ENCODE results near the gene AHNAK. TPM values are rescaled to one million over a fixed set of nuclear protein-coding genes. Genes with fewer than 3 reads are reported as not detected.
A peak's percentile ranks its signal among the peaks of the same experiment; 100 is the strongest.

AHNAK gene
- total RNA-seq, 1 experiment from 2014 or later = 73.0 TPM

- H3K27ac ChIP-seq (ENCODE audit: low read depth, low read length, poor library complexity, severe bottlenecking) = peak overlapping the region; percentile 79
- POLR2A ChIA-PET (ENCODE audit: low non-redundant PET) = no interaction called here
- intact Hi-C loops (cut with micrococcal nuclease; ENCODE audit: unreplicated experiment) = loop anchor here (5.0 to 10.0 kb wide), 2 partner anchors 114 to 262 kb away; partner anchors contain the start of genes BSCL2 and GNG3
These were observed 46.4 kb upstream of the AHNAK start for GRCh38 chr11:62592989-62593421.

DNA sequence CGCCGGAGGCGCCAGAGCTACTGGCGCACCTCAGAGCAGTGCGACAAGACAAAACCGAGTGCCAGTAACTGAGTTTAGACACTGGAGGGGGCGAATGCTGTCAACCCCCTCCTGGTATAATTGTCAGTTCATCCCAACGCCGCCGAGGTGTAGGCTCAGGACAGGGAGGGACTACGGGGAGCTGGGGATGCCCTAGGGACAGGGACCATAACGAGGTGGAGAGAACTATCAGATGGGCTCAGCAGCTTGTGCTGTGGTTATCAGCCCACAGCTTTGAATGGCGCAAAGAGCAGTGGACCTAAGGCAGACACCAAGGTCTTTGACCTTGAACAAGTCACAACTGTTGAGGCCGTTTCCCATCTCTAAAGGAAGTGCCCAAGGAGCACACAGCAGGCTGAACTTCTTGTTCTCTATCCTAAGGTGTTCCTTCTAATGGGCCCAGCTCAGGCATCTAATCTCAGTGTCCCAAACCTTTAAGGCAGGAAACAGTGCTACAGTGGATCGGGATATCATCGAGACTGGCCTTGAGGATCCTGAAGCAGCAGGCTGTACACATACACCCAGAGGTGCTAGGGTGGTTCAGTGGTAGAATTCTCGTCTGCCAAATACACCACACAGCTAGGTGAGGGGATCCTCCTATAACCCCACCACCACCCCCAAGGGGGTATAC is 45.7 kb upstream of the AHNAK start:
- peaks cover 17% of the 10 kb centered on the region for H3K4me1 ChIP-seq (ENCODE audit: insufficient read depth, low read length, poor library complexity, severe bottlenecking)
- peak overlapping the region; percentile 79 for H3K27ac ChIP-seq (ENCODE audit: low read depth, low read length, poor library complexity, severe bottlenecking)
- peaks cover 62% of the 10 kb centered on the region for H3K36me3 ChIP-seq (ENCODE audit: insufficient read depth, low read length, poor library complexity, severe bottlenecking)
- TF ChIP-seq CTCF (conservative IDR thresholded peaks at IDR 0.05; ENCODE audit: low read depth, low read length) (0 out of 2 replicates have a peak, but pooled peaks have one; percentile 20), EZH2 (IDR thresholded peaks at IDR 0.05; ENCODE audit: borderline replicate concordance, low read depth, low read length, poor library complexity, severe bottlenecking) (no peak)
- POLR2A ChIA-PET (ENCODE audit: low non-redundant PET) = interaction anchor here (0.5 to 2.0 kb wide), 7 partner anchors 9 to 289 kb away, joined by 3 to 14 read pairs (median 7); partner anchors contain the start of genes EEF1G, HNRNPUL2, INTS5 and MTA2
- no peak for DNase-seq (ENCODE audit: low spot score)
- intact Hi-C loops (cut with micrococcal nuclease; ENCODE audit: unreplicated experiment) = loop anchor here (5.0 to 10.0 kb wide), 2 partner anchors 115 to 263 kb away; partner anchors contain the start of genes BSCL2 and GNG3
- H3K4me3 ChIP-seq (ENCODE audit: low read depth, low read length, poor library complexity, severe bottlenecking) = peak overlapping the region; percentile 67
- BruUV-seq (replicated peaks) = TSS peak; percentile 99
- CTCF ChIA-PET = interaction anchor here (1.0 to 1.8 kb wide), 6 partner anchors 9 to 197 kb away, joined by 4 to 13 read pairs (median 6); partner anchors contain the start of genes B3GAT3, EEF1G and MTA2
- no peaks in the 10 kb centered on the region for H3K27me3 ChIP-seq (replicated peaks; ENCODE audit: insufficient read depth, low read depth, low read length, poor library complexity)
- no peaks in the 10 kb centered on the region for H3K9me3 ChIP-seq (ENCODE audit: low read depth, low read length, poor library complexity, severe bottlenecking)

More at GRCh38 chr11:62592989-62593421, 46.4 kb upstream of the AHNAK start:
- H3K4me1 ChIP-seq (ENCODE audit: insufficient read depth, low read length, poor library complexity, severe bottlenecking) = peaks cover 17% of the 10 kb centered on the region
- H3K9me3 ChIP-seq (ENCODE audit: low read depth, low read length, poor library complexity, severe bottlenecking) = no peaks in the 10 kb centered on the region
- TF ChIP-seq CTCF (conservative IDR thresholded peaks at IDR 0.05; ENCODE audit: low read depth, low read length) (no peak), EZH2 (IDR thresholded peaks at IDR 0.05; ENCODE audit: borderline replicate concordance, low read depth, low read length, poor library complexity, severe bottlenecking) (no peak)
- no peak overlapping the region for H3K4me3 ChIP-seq (ENCODE audit: low read depth, low read length, poor library complexity, severe bottlenecking)
- no peaks in the 10 kb centered on the region for H3K27me3 ChIP-seq (replicated peaks; ENCODE audit: insufficient read depth, low read depth, low read length, poor library complexity)
- DNase-seq (ENCODE audit: low spot score) = no peak
- CTCF ChIA-PET = interaction anchor here (0.6 kb wide), 1 partner anchor 9 kb away, joined by 3 read pairs; the partner anchor contains the start of gene MTA2
- no TSS peak for BruUV-seq (replicated peaks)
- peaks cover 63% of the 10 kb centered on the region for H3K36me3 ChIP-seq (ENCODE audit: insufficient read depth, low read length, poor library complexity, severe bottlenecking)

DNA sequence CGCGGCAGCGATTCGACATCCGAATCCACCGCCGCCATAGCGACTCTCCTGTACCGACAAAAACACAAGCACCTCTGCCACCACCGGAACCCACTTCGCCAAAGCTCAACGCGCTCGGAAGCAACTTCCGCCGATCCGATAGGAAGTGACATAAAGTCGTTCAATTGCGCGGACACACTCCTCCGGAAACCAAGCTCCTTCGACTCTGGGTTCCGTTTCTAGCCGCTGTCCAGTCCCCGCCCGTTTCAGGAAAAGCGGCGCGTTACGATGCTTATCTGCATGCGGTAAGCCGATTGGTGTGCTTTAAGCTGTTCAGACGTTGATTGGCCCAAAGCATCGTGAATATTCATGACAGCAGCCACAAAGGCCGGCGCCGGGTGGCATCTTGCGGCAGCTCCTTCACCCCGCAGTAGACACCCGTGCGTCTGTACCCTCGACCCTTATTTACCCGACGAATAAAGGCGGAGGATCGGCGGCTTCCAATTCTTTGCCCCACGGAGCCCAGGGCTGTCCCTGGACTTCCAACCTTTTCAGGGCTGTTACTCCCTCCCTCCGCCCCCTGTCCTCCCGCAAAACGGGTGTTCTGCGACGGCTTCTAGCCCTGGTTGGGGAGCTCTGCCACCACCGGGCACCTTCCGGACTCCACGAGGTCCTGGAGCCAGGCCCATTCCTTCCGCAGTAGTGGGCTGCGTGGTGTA is 45.0 kb upstream of the AHNAK start, which contains the start of gene TUT1:
TUT1 (minus strand) TSS at position 76 of the 698 bp plus-strand sequence; CDS start at position 38, 38 bp downstream.
- H3K9me3 ChIP-seq (ENCODE audit: low read depth, low read length, poor library complexity, severe bottlenecking) = no peaks in the 10 kb centered on the region
- CTCF ChIA-PET = interaction anchor here (1.0 to 1.8 kb wide), 6 partner anchors 10 to 197 kb away, joined by 4 to 13 read pairs (median 6); partner anchors contain the start of genes B3GAT3, EEF1G and MTA2
- TF ChIP-seq EZH2 (IDR thresholded peaks at IDR 0.05; ENCODE audit: borderline replicate concordance, low read depth, low read length, poor library complexity, severe bottlenecking) (no peak), CTCF (conservative IDR thresholded peaks at IDR 0.05; ENCODE audit: low read depth, low read length) (no peak)
- H3K27me3 ChIP-seq (replicated peaks; ENCODE audit: insufficient read depth, low read depth, low read length, poor library complexity) = no peaks in the 10 kb centered on the region
- peak within 1 kb of the TSS; percentile 67 for H3K4me3 ChIP-seq (ENCODE audit: low read depth, low read length, poor library complexity, severe bottlenecking)
- DNase-seq (ENCODE audit: low spot score) = peak; percentile 100
- POLR2A ChIA-PET (ENCODE audit: low non-redundant PET) = interaction anchor here (0.5 to 2.0 kb wide), 10 partner anchors 10 to 724 kb away, joined by 3 to 14 read pairs (median 7); partner anchors contain the start of genes C11orf98, CSKMT, EEF1G and HNRNPUL2
- peaks cover 17% of the 10 kb centered on the region for H3K4me1 ChIP-seq (ENCODE audit: insufficient read depth, low read length, poor library complexity, severe bottlenecking)
- intact Hi-C loops (cut with micrococcal nuclease; ENCODE audit: unreplicated experiment) = loop anchor here (5.0 to 10.0 kb wide), 2 partner anchors 116 to 263 kb away; partner anchors contain the start of genes BSCL2 and GNG3
- no TSS peak for BruUV-seq (replicated peaks)
- peak within 1 kb of the TSS; percentile 80 for H3K27ac ChIP-seq (ENCODE audit: low read depth, low read length, poor library complexity, severe bottlenecking)
- peaks cover 55% of the 10 kb centered on the region for H3K36me3 ChIP-seq (ENCODE audit: insufficient read depth, low read length, poor library complexity, severe bottlenecking)

Data from A673 (cell line).